ENCODE measurements around the gene LRRC18. TPM values are rescaled to one million over a fixed set of nuclear protein-coding genes. Genes with fewer than 3 reads are reported as not detected.

LRRC18 gene
- not detected in 2 replicates for total RNA-seq

GRCh38 chr10:48939790-48940325 lies at the start of gene LRRC18:
TSS of gene LRRC18 (minus strand) at chr10:48939840. CDS start at chr10:48914155, 25,685 bp downstream.

Other genes with a start within 250 kb of the LRRC18 start
- gene VSTM4, start 175.7 kb upstream of the LRRC18 start, total RNA-seq, result under 0.01 and 0.32 TPM in 2 replicates
- not detected in 2 replicates for gene FAM170B, start 194.2 kb upstream of the LRRC18 start, total RNA-seq
- gene TMEM273, start 248.6 kb upstream of the LRRC18 start, total RNA-seq, result 2.6 and 9.7 TPM in 2 replicates